HEK293 (cell line): ENCODE measurements around the gene CCDC88C.

Experiments used
- CTCF ChIA-PET: fragments of 350-600 bp; formaldehyde crosslinking; extraction: SDS; loops from one replicate; lab custom pipeline; 2021; ENCODE audit warnings: antibody characterized with exemption; lab: Yijun Ruan, JAX
- POLR2A ChIA-PET: fragments of 300-600 bp; formaldehyde crosslinking; extraction: SDS; loops from one replicate; lab custom pipeline; 2020; ENCODE audit warnings: antibody characterized with exemption, inconsistent platforms; lab: Yijun Ruan, JAX
- H3K27ac ChIP-seq: fragments of 200-500 bp; sonication (Bioruptor generic); 2 replicates; pipeline ENCODE4 v1.5.1; 2014; ENCODE audit warnings: low read depth, low read length, control low read depth, inconsistent platforms; ENCODE audit errors: extremely low read depth
- H3K36me3 ChIP-seq, 2 experiments: fragments of 200-500 bp in 1 of 2; sonication (Bioruptor generic) in 1 of 2; 1 replicate in 1 of 2; 2 replicates in 1 of 2; pipeline ENCODE4 v1.5.1; 2014 to 2017; ENCODE audit warnings: inconsistent platforms in 2 of 2, low read length in 2 of 2; ENCODE audit not compliant: control insufficient read depth in 2 of 2, insufficient read depth in 1 of 2
- H3K4me1 ChIP-seq: fragments of 200-500 bp; sonication (Bioruptor generic); 2 replicates; pipeline ENCODE4 v1.5.1; 2014; ENCODE audit warnings: mild to moderate bottlenecking, low read length, inconsistent platforms; ENCODE audit not compliant: control insufficient read depth, insufficient read depth
- H3K4me3 ChIP-seq: 2 replicates; pipeline ENCODE4 v1.5.1; 2011; ENCODE audit warnings: low read depth, mild to moderate bottlenecking, control low read depth, low read length, moderate library complexity
- H3K9me3 ChIP-seq: fragments of 200-500 bp; sonication (Bioruptor generic); 2 replicates; pipeline ENCODE4 v1.5.1; 2014; ENCODE audit warnings: low read depth, low read length, inconsistent platforms; ENCODE audit not compliant: control insufficient read depth, insufficient read depth
- BCL11A ChIP-seq: fragments of 450-650 bp; formaldehyde crosslinking; IDR thresholded peaks from 2 replicates; pipeline ENCODE4 v1.5.1; 2016; ENCODE audit warnings: low read depth, missing biosample characterization, missing genetic modification characterization
- GLI2 ChIP-seq: fragments of 450-650 bp; formaldehyde crosslinking; IDR thresholded peaks from 2 replicates; pipeline ENCODE4; 2017; ENCODE audit warnings: missing biosample characterization, missing genetic modification characterization, low read depth, borderline replicate concordance
- GLI4 ChIP-seq: fragments of 450-650 bp; formaldehyde crosslinking; IDR thresholded peaks from 2 replicates; pipeline ENCODE4 v1.5.1; 2016; ENCODE audit warnings: missing biosample characterization, missing genetic modification characterization
- KLF10 ChIP-seq: fragments of 450-650 bp; IDR thresholded peaks from 2 replicates; pipeline ENCODE4 v1.5.1; 2018; ENCODE audit warnings: missing biosample characterization, mild to moderate bottlenecking, missing genetic modification characterization
- MYNN ChIP-seq: fragments of 450-650 bp; formaldehyde crosslinking; IDR thresholded peaks from 2 replicates; pipeline ENCODE4 v1.5.1; 2016; ENCODE audit warnings: missing biosample characterization, missing genetic modification characterization, borderline replicate concordance
- ZNF2 ChIP-seq: fragments of 450-650 bp; formaldehyde crosslinking; IDR thresholded peaks from 2 replicates; pipeline ENCODE4 v1.5.1; 2016; ENCODE audit warnings: missing biosample characterization, missing genetic modification characterization
- ZNF211 ChIP-seq: fragments of 450-650 bp; formaldehyde crosslinking; IDR thresholded peaks from 2 replicates; pipeline ENCODE4 v1.5.1; 2016; ENCODE audit warnings: low read depth, missing biosample characterization, missing genetic modification characterization
- ZNF510 ChIP-seq: fragments of 450-650 bp; formaldehyde crosslinking; IDR thresholded peaks from 2 replicates; pipeline ENCODE4 v1.5.1; 2018; ENCODE audit warnings: mild to moderate bottlenecking, missing genetic modification characterization, missing biosample characterization; ENCODE audit not compliant: insufficient replicate concordance
- ZNF514 ChIP-seq: fragments of 450-650 bp; formaldehyde crosslinking; IDR thresholded peaks from 2 replicates; pipeline ENCODE4 v1.5.1; 2016; ENCODE audit warnings: missing biosample characterization, missing genetic modification characterization
- ZNF544 ChIP-seq: fragments of 450-650 bp; formaldehyde crosslinking; IDR thresholded peaks from 2 replicates; pipeline ENCODE4 v1.5.0; 2017; ENCODE audit warnings: missing biosample characterization, missing genetic modification characterization
- ZNF548 ChIP-seq: fragments of 450-650 bp; formaldehyde crosslinking; IDR thresholded peaks from 2 replicates; pipeline ENCODE4 v1.5.1; 2016; ENCODE audit warnings: missing biosample characterization, missing genetic modification characterization
- ZNF549 ChIP-seq: fragments of 450-650 bp; IDR thresholded peaks from 2 replicates; pipeline ENCODE4 v1.5.1; 2018; ENCODE audit warnings: missing biosample characterization, missing genetic modification characterization, mild to moderate bottlenecking, inconsistent platforms, moderate library complexity
- ZNF558 ChIP-seq: fragments of 450-650 bp; formaldehyde crosslinking; IDR thresholded peaks from 2 replicates; pipeline ENCODE4 v1.5.1; 2016; ENCODE audit warnings: missing biosample characterization, missing genetic modification characterization
- ZNF596 ChIP-seq: fragments of 450-650 bp; IDR thresholded peaks from 2 replicates; pipeline ENCODE4 v1.5.0; 2018; ENCODE audit warnings: missing biosample characterization, mild to moderate bottlenecking, missing genetic modification characterization, moderate library complexity
- ZNF677 ChIP-seq: fragments of 450-650 bp; IDR thresholded peaks from 2 replicates; pipeline ENCODE4 v1.5.0; 2018; ENCODE audit warnings: missing biosample characterization, mild to moderate bottlenecking, missing genetic modification characterization, moderate library complexity
- TF ChIP-seq, protein P1 (sequence below): fragments of 450-650 bp; formaldehyde crosslinking; IDR thresholded peaks from 2 replicates; pipeline ENCODE4 v1.5.1; 2016; ENCODE audit warnings: missing biosample characterization, missing genetic modification characterization
- TF ChIP-seq, protein P2 (sequence below): fragments of 450-650 bp; formaldehyde crosslinking; IDR thresholded peaks from 2 replicates; pipeline ENCODE4 v1.5.1; 2016; ENCODE audit warnings: missing biosample characterization, missing genetic modification characterization
- TF ChIP-seq, protein P3 (sequence below): fragments of 450-650 bp; formaldehyde crosslinking; IDR thresholded peaks from 2 replicates; pipeline ENCODE4 v1.5.1; 2016; ENCODE audit warnings: missing biosample characterization, missing genetic modification characterization, borderline replicate concordance

CCDC88C gene

DNA sequence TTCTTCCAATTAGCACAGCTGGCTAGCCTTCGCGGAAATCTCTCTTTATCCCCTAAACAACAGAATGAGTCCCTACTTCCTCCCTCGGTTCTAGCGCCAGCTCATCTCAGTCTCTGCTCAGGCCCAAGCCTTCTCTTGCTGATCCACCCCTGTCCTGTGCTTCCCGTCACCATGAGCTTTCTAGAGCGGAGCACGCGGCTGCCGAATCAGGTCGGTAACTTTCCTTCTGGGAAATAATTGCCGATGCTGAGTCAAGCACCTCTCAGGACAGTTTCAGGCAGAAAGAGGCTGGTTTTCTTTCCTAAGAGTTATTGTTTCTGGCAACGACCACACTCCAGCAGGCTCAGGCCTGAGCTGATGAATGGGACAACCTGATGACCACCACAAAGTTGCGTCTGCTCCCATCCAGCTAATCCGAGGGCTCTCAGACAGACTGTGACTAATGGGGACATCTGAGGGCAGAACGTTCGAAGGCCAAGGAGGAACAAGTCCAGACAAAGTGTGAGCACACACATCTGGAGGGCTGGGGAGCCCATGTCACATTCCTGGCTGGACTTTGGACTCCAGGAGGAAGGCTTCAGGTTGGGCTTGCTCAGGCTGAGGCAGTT lies 159.5 kb downstream of the CCDC88C start:
- TF ChIP-seq ZNF549 (tag by site-specific recombination) (no peak), GLI4 (tag by site-specific recombination) (no peak), ZNF596 (tag by site-specific recombination) (no peak), ZNF558 (tag by site-specific recombination) (no peak), ZNF514 (tag by site-specific recombination) (no peak), ZNF677 (no peak), ZNF548 (tag by site-specific recombination) (no peak), KLF10 (no peak), BCL11A (tag by site-specific recombination) (no peak), ZNF2 (tag by site-specific recombination) (no peak), MYNN (tag by site-specific recombination) (no peak), ZNF544 (no peak), ZNF211 (tag by site-specific recombination) (no peak), ZNF510 (tag by site-specific recombination) (no peak), GLI2 (tag by site-specific recombination) (no peak)
- TF ChIP-seq, protein P1, sequence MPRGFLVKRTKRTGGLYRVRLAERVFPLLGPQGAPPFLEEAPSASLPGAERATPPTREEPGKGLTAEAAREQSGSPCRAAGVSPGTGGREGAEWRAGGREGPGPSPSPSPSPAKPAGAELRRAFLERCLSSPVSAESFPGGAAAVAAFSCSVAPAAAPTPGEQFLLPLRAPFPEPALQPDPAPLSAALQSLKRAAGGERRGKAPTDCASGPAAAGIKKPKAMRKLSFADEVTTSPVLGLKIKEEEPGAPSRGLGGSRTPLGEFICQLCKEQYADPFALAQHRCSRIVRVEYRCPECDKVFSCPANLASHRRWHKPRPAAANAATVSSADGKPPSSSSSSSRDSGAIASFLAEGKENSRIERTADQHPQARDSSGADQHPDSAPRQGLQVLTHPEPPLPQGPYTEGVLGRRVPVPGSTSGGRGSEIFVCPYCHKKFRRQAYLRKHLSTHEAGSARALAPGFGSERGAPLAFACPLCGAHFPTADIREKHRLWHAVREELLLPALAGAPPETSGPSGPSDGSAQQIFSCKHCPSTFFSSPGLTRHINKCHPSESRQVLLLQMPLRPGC (tag by site-specific recombination): no peak
- TF ChIP-seq, protein P2, sequence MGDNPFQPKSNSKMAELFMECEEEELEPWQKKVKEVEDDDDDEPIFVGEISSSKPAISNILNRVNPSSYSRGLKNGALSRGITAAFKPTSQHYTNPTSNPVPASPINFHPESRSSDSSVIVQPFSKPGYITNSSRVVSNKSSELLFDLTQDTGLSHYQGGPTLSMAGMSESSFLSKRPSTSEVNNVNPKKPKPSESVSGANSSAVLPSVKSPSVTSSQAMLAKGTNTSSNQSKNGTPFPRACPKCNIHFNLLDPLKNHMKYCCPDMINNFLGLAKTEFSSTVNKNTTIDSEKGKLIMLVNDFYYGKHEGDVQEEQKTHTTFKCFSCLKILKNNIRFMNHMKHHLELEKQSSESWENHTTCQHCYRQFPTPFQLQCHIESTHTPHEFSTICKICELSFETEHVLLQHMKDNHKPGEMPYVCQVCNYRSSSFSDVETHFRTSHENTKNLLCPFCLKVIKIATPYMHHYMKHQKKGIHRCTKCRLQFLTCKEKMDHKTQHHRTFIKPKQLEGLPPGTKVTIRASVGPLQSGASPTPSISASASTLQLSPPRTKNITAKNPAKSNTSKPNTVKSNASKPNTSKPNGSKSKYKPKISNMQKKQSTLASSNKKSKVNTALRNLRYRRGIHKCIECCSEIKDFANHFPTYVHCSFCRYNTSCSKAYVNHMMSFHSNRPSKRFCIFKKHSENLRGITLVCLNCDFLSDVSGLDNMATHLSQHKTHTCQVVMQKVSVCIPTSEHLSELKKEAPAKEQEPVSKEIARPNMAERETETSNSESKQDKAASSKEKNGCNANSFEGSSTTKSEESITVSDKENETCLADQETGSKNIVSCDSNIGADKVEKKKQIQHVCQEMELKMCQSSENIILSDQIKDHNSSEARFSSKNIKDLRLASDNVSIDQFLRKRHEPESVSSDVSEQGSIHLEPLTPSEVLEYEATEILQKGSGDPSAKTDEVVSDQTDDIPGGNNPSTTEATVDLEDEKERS (tag by site-specific recombination): no peak
- TF ChIP-seq, protein P3, sequence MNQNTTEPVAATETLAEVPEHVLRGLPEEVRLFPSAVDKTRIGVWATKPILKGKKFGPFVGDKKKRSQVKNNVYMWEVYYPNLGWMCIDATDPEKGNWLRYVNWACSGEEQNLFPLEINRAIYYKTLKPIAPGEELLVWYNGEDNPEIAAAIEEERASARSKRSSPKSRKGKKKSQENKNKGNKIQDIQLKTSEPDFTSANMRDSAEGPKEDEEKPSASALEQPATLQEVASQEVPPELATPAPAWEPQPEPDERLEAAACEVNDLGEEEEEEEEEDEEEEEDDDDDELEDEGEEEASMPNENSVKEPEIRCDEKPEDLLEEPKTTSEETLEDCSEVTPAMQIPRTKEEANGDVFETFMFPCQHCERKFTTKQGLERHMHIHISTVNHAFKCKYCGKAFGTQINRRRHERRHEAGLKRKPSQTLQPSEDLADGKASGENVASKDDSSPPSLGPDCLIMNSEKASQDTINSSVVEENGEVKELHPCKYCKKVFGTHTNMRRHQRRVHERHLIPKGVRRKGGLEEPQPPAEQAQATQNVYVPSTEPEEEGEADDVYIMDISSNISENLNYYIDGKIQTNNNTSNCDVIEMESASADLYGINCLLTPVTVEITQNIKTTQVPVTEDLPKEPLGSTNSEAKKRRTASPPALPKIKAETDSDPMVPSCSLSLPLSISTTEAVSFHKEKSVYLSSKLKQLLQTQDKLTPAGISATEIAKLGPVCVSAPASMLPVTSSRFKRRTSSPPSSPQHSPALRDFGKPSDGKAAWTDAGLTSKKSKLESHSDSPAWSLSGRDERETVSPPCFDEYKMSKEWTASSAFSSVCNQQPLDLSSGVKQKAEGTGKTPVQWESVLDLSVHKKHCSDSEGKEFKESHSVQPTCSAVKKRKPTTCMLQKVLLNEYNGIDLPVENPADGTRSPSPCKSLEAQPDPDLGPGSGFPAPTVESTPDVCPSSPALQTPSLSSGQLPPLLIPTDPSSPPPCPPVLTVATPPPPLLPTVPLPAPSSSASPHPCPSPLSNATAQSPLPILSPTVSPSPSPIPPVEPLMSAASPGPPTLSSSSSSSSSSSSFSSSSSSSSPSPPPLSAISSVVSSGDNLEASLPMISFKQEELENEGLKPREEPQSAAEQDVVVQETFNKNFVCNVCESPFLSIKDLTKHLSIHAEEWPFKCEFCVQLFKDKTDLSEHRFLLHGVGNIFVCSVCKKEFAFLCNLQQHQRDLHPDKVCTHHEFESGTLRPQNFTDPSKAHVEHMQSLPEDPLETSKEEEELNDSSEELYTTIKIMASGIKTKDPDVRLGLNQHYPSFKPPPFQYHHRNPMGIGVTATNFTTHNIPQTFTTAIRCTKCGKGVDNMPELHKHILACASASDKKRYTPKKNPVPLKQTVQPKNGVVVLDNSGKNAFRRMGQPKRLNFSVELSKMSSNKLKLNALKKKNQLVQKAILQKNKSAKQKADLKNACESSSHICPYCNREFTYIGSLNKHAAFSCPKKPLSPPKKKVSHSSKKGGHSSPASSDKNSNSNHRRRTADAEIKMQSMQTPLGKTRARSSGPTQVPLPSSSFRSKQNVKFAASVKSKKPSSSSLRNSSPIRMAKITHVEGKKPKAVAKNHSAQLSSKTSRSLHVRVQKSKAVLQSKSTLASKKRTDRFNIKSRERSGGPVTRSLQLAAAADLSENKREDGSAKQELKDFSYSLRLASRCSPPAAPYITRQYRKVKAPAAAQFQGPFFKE (tag by site-specific recombination): no peak
- TF ChIP-seq, all 188 proteins: peak for 0
- Histone ChIP-seq H3K4me1 (0 out of 2 replicates have a peak, but pooled peaks cover 8% of the 10 kb centered on the region), H3K27ac (no peak overlapping the region), H3K36me3 (no peaks in the 10 kb centered on the region), H3K9me3 (no peaks in the 10 kb centered on the region), H3K4me3 (no peak overlapping the region)
- ChIA-PET POLR2A (no interaction called here), CTCF (interaction anchor here (2.1 to 3.0 kb wide), 2 partner anchors 28 to 81 kb away, joined by 5 to 10 read pairs; no protein-coding TSS in a partner anchor)
